GM06990 (cell line): ENCODE measurements around the gene ARGFX.

Experiments used
- DNase-seq: peaks from one replicate; pipeline ENCODE4 v3.0.0-alpha.2; 2011; ENCODE audit not compliant: insufficient read length; ENCODE audit errors: extremely low read depth
- H3K27me3 ChIP-seq: replicated peaks from 2 replicates; pipeline ENCODE4 v1.6.0; 2011; ENCODE audit warnings: low read length; ENCODE audit not compliant: control insufficient read depth, insufficient read depth
- H3K36me3 ChIP-seq: 2 replicates; pipeline ENCODE4 v1.5.1; 2011; ENCODE audit warnings: low read length; ENCODE audit not compliant: control insufficient read depth, insufficient read depth
- H3K4me3 ChIP-seq: replicated peaks from 2 replicates; pipeline ENCODE4 v1.5.1; 2011; ENCODE audit warnings: low read depth, mild to moderate bottlenecking, control low read depth, low read length
- TF ChIP-seq, protein P1 (sequence below): IDR thresholded peaks from 2 replicates; pipeline ENCODE4 v1.5.1; 2011; ENCODE audit warnings: low read length, control low read depth, mild to moderate bottlenecking, inconsistent platforms; ENCODE audit not compliant: insufficient read depth, poor library complexity, severe bottlenecking

ARGFX gene

DNA sequence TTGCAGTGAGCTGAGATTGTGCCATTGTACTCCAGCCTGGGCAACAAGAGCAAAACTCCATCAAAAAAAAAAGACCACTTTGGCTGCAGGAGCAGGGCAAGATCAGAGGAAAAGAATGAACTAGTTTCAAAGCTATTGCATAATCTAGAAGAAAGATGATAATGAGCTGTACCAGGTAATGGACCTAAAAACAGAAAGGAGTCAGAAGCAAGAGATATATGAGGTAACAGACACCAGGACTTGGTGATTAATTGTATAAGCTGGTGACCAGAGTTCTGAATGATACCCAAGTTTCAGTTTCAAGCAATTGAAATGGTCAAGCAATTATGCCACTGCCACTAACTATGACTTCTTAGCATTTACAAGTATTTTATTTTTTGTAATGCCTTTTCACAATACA is 24.8 kb upstream of the ARGFX start:
- TF ChIP-seq, protein P1, sequence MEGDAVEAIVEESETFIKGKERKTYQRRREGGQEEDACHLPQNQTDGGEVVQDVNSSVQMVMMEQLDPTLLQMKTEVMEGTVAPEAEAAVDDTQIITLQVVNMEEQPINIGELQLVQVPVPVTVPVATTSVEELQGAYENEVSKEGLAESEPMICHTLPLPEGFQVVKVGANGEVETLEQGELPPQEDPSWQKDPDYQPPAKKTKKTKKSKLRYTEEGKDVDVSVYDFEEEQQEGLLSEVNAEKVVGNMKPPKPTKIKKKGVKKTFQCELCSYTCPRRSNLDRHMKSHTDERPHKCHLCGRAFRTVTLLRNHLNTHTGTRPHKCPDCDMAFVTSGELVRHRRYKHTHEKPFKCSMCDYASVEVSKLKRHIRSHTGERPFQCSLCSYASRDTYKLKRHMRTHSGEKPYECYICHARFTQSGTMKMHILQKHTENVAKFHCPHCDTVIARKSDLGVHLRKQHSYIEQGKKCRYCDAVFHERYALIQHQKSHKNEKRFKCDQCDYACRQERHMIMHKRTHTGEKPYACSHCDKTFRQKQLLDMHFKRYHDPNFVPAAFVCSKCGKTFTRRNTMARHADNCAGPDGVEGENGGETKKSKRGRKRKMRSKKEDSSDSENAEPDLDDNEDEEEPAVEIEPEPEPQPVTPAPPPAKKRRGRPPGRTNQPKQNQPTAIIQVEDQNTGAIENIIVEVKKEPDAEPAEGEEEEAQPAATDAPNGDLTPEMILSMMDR = no peak
- no peak for DNase-seq
- Histone ChIP-seq H3K4me3 (no peak overlapping the region), H3K36me3 (no peaks in the 10 kb centered on the region), H3K27me3 (no peaks in the 10 kb centered on the region)

DNA sequence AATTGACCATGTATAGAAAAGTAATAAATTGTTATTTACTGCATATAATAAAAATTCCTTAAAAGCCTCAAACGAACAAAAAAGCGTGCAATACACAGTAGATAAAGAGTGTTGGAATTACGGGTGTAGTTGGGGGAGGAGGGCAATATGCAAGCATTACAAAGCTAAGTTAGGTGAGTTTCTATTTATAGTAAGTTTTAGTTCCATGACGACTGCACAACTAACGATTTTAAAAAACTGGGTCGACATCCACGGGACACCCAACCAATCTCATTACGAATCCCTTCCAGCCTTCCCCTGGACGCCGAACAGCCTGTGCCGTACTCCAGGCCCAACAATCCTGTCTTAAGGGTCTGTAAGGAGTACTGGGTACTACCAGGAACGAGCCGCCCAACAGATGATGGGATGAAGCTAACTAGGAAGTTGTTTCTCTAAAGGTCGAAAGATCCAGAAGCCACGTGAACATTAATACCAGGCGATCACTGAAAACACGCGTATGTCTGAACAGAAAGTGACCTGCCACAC is 22.6 kb upstream of the ARGFX start:
- TF ChIP-seq, protein P1 = no peak
- no peak for DNase-seq
- Histone ChIP-seq H3K36me3 (no peaks in the 10 kb centered on the region), H3K4me3 (peak overlapping the region; percentile 78), H3K27me3 (no peaks in the 10 kb centered on the region)

DNA sequence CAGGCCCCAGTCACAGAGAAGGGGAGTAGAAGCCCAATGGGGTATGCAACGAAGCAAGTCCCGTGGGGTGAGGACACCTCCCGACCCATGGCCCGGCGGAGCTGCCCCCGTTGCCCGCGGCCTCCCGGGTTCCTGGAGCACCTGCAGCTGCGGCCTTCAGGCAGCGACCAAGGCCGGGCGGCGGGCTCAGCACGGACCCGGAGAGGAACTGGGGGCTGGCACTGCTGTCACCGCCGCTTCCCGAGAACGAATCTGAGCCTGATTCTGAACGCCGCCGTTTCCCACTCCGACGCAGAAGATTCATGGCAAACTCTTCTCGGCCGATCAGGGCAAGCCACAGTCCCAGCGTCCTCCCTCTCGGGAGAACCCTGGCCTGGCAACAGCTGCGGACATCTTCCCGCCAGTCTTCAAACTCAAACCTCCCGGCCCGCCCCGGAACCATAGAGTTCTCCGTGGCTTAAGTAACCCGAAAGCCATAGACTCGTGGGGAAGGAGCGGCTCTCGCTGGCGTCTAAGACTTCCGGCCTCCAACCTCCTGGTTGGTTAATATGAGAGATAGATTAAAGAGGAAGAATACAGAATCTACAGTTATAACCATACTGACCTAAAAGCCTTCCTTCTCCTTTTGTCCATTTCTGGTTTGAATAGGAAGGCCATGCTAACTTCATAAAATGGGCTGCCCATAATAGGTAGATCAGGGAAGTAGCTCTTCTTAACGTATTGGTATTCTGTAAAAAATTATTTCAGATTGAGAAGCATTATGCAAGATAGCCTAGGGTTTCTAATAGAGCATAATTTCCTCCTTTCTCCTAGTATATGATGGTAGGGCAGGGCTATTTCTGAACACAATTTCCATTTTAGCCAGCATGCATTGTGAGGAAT is 21.9 kb upstream of the ARGFX start, which contains the start of gene POLQ:
POLQ (minus strand) TSS at position 415 of the 882 bp plus-strand sequence; CDS start at position 304, 111 bp downstream.
- H3K36me3 ChIP-seq = no peaks in the 10 kb centered on the region
- peak; percentile 84 for DNase-seq
- TF ChIP-seq, protein P1 = no peak
- H3K27me3 ChIP-seq = no peaks in the 10 kb centered on the region
- peak within 1 kb of the TSS; percentile 78 for H3K4me3 ChIP-seq

DNA sequence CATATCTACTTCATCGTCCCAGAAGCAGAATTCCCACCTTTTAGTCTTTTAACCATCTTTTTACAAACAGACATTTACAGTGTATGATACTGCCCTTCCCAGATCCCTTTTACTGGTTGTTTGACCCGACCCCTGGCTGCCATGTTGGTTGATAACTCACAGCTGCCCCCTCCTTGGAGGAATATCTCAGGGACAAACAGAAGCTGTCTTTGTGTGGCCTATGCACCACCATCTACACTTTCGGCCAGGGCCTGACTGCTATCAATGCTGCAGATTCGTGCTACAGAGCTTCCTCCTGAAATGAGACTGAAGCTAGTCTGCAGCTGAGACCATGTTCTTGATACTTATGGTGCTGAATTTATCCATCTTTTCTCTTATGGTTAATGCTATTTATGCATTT is 15.4 kb upstream of the ARGFX start:
- H3K4me3 ChIP-seq = no peak overlapping the region
- DNase-seq = no peak

DNA sequence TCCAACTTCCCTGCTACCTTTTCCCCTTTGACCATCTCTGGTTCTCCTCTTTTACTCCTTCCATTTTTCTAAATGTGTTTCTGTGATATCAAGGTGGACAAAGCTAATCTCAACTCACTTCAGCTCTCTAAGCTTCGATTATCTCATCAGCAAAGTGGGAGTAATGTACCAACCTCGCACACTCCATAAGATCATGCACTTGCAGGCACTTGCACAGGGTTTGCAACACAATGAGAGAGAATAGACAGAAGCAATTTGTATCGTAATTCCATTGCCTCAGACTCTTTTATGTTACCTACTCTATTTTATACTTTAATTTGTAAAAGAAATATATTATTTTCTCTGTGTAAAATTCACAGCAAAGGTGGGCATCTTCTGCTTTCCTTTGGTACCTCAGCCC is 15.0 kb upstream of the ARGFX start:
- no peak overlapping the region for H3K4me3 ChIP-seq
- no peak for DNase-seq
- H3K36me3 ChIP-seq = no peaks in the 10 kb centered on the region
- TF ChIP-seq, protein P1 = no peak
- no peaks in the 10 kb centered on the region for H3K27me3 ChIP-seq

More for the DNA sequence above, 15.4 kb upstream of the ARGFX start:
- no peaks in the 10 kb centered on the region for H3K27me3 ChIP-seq
- no peaks in the 10 kb centered on the region for H3K36me3 ChIP-seq
- TF ChIP-seq, protein P1 = no peak
